ENCODE measurements around the gene RTN4RL2.

- no peak for TF ChIP-seq EP300 (IDR thresholded peaks at IDR 0.05)
- no peak for TF ChIP-seq CTCF (IDR thresholded peaks at IDR 0.05)
Observed at GRCh38 chr11:57468276-57468675, 7.9 kb downstream of the RTN4RL2 start.

All from upper lobe of left lung (tissue), 4 donors.